Measurements from ENCODE around the gene ZNF683. TPM values are rescaled to one million over a fixed set of nuclear protein-coding genes. Genes with fewer than 3 reads are reported as not detected.

Gene ZNF683
- total RNA-seq, 1 donor from 2014 or later, result not detected

GRCh38 chr1:26363549-26364448 lies 8.8 kb downstream of the ZNF683 start:
- no peak for DNase-seq (ENCODE audit: low read depth)
- TF ChIP-seq, protein P1, sequence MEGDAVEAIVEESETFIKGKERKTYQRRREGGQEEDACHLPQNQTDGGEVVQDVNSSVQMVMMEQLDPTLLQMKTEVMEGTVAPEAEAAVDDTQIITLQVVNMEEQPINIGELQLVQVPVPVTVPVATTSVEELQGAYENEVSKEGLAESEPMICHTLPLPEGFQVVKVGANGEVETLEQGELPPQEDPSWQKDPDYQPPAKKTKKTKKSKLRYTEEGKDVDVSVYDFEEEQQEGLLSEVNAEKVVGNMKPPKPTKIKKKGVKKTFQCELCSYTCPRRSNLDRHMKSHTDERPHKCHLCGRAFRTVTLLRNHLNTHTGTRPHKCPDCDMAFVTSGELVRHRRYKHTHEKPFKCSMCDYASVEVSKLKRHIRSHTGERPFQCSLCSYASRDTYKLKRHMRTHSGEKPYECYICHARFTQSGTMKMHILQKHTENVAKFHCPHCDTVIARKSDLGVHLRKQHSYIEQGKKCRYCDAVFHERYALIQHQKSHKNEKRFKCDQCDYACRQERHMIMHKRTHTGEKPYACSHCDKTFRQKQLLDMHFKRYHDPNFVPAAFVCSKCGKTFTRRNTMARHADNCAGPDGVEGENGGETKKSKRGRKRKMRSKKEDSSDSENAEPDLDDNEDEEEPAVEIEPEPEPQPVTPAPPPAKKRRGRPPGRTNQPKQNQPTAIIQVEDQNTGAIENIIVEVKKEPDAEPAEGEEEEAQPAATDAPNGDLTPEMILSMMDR (IDR thresholded peaks at IDR 0.05; ENCODE audit: insufficient read depth, low read length, poor library complexity, severe bottlenecking), result peak; percentile 98
- H3K27me3 ChIP-seq (ENCODE audit: control insufficient read depth, insufficient read depth, low read length), result peaks cover 40% of the 10 kb centered on the region
- H3K4me3 ChIP-seq (ENCODE audit: low read depth, low read length), result no peak overlapping the region
- H3K36me3 ChIP-seq (ENCODE audit: control insufficient read depth, insufficient read depth, low read length), result no peaks in the 10 kb centered on the region

DNA sequence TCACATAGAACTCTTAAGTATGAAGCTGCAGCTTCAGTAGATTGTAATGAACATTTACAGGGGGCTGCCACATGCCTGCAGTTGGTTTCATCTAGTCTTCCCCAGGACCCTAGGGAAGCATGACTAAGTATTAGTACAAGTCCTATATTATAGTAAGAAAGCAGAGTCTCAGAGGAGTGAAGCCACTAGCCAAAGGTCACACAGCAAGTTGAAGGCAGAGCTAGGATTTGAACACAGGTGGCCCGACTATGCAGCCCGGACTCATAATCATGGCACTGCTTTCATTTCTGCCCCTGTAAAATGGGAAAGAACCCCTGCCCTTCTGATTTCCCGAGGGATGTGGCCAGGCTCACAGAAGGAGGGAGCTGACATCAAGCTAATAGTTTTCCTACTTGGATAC lies 10.2 kb downstream of the ZNF683 start:
- H3K27me3 ChIP-seq (ENCODE audit: control insufficient read depth, insufficient read depth, low read length), result peaks cover 45% of the 10 kb centered on the region
- no peak overlapping the region for H3K4me3 ChIP-seq (ENCODE audit: low read depth, low read length)
- TF ChIP-seq, protein P1 (IDR thresholded peaks at IDR 0.05; ENCODE audit: insufficient read depth, low read length, poor library complexity, severe bottlenecking), result no peak
- DNase-seq (ENCODE audit: low read depth), result no peak
- no peaks in the 10 kb centered on the region for H3K36me3 ChIP-seq (ENCODE audit: control insufficient read depth, insufficient read depth, low read length)

GRCh38 chr1:26361605-26362122 lies 10.9 kb downstream of the ZNF683 start:
- TF ChIP-seq, protein P1 (IDR thresholded peaks at IDR 0.05; ENCODE audit: insufficient read depth, low read length, poor library complexity, severe bottlenecking), result no peak
- Histone ChIP-seq H3K27me3 (ENCODE audit: control insufficient read depth, insufficient read depth, low read length) (peaks cover 45% of the 10 kb centered on the region), H3K4me3 (ENCODE audit: low read depth, low read length) (no peak overlapping the region), H3K36me3 (ENCODE audit: control insufficient read depth, insufficient read depth, low read length) (no peaks in the 10 kb centered on the region)
- no peak for DNase-seq (ENCODE audit: low read depth)

GRCh38 chr1:26360807-26361604 lies 11.5 kb downstream of the ZNF683 start:
- TF ChIP-seq, protein P1 (IDR thresholded peaks at IDR 0.05; ENCODE audit: insufficient read depth, low read length, poor library complexity, severe bottlenecking), result no peak
- H3K27me3 ChIP-seq (ENCODE audit: control insufficient read depth, insufficient read depth, low read length), result peaks cover 45% of the 10 kb centered on the region
- peak overlapping the region; percentile 14 for H3K4me3 ChIP-seq (ENCODE audit: low read depth, low read length)
- no peaks in the 10 kb centered on the region for H3K36me3 ChIP-seq (ENCODE audit: control insufficient read depth, insufficient read depth, low read length)
- no peak for DNase-seq (ENCODE audit: low read depth)

GRCh38 chr1:26359981-26360806 lies 12.4 kb downstream of the ZNF683 start:
- TF ChIP-seq, protein P1 (IDR thresholded peaks at IDR 0.05; ENCODE audit: insufficient read depth, low read length, poor library complexity, severe bottlenecking), result no peak
- peak overlapping the region; percentile 14 for H3K4me3 ChIP-seq (ENCODE audit: low read depth, low read length)
- H3K27me3 ChIP-seq (ENCODE audit: control insufficient read depth, insufficient read depth, low read length), result peaks cover 45% of the 10 kb centered on the region
- no peaks in the 10 kb centered on the region for H3K36me3 ChIP-seq (ENCODE audit: control insufficient read depth, insufficient read depth, low read length)
- DNase-seq (ENCODE audit: low read depth), result no peak

Data from kidney epithelial cell (primary cell).